GM12878 (cell line): Measurements from ENCODE around the gene IGF2R.

Source experiments
- POLR2A ChIP-seq: IDR thresholded peaks from 2 replicates; pipeline ENCODE4 v1.6.1; 2011; ENCODE audit warnings: low read depth, mild to moderate bottlenecking, low read length
- RELA ChIP-seq: fragments of 450-650 bp; IDR thresholded peaks from 2 replicates; pipeline ENCODE4 v1.8.0; 2014; ENCODE audit warnings: borderline replicate concordance; ENCODE audit not compliant: partially characterized antibody
- RFX5 ChIP-seq: IDR thresholded peaks from 2 replicates; pipeline ENCODE4 v1.6.1; 2011; ENCODE audit warnings: low read depth, low read length, improper control_type of control experiment
- SP1 ChIP-seq: IDR thresholded peaks from one replicate; pipeline ENCODE4 v1.6.1; 2011; ENCODE audit warnings: low read depth, low read length
- TF ChIP-seq, protein P1 (sequence below): IDR thresholded peaks from 2 replicates; pipeline ENCODE4 v1.6.1; 2012; ENCODE audit warnings: mild to moderate bottlenecking, low read depth, low read length
- TF ChIP-seq, protein P2 (sequence below), 3 experiments: IDR thresholded peaks in 2 of 3; conservative IDR thresholded peaks in 1 of 3; 2 replicates each; pipeline ENCODE4 v1.5.1; 2011; ENCODE audit warnings: low read depth in 3 of 3, low read length in 3 of 3, mild to moderate bottlenecking in 3 of 3, control low read depth in 2 of 3, moderate library complexity in 2 of 3, inconsistent platforms in 1 of 3, mixed read lengths in 1 of 3; ENCODE audit not compliant: control insufficient read depth in 2 of 3, insufficient read depth in 1 of 3; ENCODE audit errors: extremely low read depth in 1 of 3
- TF ChIP-seq, protein P3 (sequence below): fragments of 450-650 bp; IDR thresholded peaks from 2 replicates; pipeline ENCODE4 v1.6.1; 2017; ENCODE audit warnings: antibody characterized with exemption, mild to moderate bottlenecking, moderate library complexity

DNA sequence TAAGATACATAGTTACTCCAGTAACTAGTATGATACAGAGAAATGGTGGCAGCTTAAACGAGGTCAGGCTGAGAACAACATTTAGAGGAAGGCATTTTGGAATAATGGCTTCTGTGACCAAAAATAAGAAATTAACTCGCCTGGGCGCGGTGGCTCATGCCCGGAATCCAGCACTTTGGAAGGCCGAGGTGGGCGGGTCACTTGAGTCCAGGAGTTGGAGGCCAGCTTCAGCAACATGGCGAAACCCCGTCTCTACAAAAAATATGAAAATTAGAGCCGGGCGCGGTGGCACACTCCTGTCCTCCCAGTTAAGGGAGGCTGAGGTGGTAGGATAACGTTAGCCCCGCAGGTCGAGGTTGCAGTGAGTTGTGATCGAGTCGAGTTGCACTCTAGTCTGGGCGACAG, 1.8 kb downstream of the IGF2R start:
- TF ChIP-seq, protein P1, sequence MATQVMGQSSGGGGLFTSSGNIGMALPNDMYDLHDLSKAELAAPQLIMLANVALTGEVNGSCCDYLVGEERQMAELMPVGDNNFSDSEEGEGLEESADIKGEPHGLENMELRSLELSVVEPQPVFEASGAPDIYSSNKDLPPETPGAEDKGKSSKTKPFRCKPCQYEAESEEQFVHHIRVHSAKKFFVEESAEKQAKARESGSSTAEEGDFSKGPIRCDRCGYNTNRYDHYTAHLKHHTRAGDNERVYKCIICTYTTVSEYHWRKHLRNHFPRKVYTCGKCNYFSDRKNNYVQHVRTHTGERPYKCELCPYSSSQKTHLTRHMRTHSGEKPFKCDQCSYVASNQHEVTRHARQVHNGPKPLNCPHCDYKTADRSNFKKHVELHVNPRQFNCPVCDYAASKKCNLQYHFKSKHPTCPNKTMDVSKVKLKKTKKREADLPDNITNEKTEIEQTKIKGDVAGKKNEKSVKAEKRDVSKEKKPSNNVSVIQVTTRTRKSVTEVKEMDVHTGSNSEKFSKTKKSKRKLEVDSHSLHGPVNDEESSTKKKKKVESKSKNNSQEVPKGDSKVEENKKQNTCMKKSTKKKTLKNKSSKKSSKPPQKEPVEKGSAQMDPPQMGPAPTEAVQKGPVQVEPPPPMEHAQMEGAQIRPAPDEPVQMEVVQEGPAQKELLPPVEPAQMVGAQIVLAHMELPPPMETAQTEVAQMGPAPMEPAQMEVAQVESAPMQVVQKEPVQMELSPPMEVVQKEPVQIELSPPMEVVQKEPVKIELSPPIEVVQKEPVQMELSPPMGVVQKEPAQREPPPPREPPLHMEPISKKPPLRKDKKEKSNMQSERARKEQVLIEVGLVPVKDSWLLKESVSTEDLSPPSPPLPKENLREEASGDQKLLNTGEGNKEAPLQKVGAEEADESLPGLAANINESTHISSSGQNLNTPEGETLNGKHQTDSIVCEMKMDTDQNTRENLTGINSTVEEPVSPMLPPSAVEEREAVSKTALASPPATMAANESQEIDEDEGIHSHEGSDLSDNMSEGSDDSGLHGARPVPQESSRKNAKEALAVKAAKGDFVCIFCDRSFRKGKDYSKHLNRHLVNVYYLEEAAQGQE, result no peak
- TF ChIP-seq, protein P2, sequence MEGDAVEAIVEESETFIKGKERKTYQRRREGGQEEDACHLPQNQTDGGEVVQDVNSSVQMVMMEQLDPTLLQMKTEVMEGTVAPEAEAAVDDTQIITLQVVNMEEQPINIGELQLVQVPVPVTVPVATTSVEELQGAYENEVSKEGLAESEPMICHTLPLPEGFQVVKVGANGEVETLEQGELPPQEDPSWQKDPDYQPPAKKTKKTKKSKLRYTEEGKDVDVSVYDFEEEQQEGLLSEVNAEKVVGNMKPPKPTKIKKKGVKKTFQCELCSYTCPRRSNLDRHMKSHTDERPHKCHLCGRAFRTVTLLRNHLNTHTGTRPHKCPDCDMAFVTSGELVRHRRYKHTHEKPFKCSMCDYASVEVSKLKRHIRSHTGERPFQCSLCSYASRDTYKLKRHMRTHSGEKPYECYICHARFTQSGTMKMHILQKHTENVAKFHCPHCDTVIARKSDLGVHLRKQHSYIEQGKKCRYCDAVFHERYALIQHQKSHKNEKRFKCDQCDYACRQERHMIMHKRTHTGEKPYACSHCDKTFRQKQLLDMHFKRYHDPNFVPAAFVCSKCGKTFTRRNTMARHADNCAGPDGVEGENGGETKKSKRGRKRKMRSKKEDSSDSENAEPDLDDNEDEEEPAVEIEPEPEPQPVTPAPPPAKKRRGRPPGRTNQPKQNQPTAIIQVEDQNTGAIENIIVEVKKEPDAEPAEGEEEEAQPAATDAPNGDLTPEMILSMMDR (IDR thresholded peaks at IDR 0.05 in 2 of 3, conservative IDR thresholded peaks at IDR 0.05 in 1 of 3; ENCODE audit: control insufficient read depth in 2 of 3, extremely low read depth in 1 of 3, insufficient read depth in 1 of 3, low read depth in 3 of 3, low read length in 3 of 3), result no peak
- TF ChIP-seq RELA (no peak), POLR2A (no peak), SP1 (no peak), RFX5 (no peak)
- TF ChIP-seq, protein P3, sequence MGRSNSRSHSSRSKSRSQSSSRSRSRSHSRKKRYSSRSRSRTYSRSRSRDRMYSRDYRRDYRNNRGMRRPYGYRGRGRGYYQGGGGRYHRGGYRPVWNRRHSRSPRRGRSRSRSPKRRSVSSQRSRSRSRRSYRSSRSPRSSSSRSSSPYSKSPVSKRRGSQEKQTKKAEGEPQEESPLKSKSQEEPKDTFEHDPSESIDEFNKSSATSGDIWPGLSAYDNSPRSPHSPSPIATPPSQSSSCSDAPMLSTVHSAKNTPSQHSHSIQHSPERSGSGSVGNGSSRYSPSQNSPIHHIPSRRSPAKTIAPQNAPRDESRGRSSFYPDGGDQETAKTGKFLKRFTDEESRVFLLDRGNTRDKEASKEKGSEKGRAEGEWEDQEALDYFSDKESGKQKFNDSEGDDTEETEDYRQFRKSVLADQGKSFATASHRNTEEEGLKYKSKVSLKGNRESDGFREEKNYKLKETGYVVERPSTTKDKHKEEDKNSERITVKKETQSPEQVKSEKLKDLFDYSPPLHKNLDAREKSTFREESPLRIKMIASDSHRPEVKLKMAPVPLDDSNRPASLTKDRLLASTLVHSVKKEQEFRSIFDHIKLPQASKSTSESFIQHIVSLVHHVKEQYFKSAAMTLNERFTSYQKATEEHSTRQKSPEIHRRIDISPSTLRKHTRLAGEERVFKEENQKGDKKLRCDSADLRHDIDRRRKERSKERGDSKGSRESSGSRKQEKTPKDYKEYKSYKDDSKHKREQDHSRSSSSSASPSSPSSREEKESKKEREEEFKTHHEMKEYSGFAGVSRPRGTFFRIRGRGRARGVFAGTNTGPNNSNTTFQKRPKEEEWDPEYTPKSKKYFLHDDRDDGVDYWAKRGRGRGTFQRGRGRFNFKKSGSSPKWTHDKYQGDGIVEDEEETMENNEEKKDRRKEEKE, result no peak
